Activated T-cell treated with anti-CD3 and anti-CD28 coated beads for 1 hour (primary cell): ENCODE data around the gene MTHFSD.

Experiments
- DNase-seq: peaks from one replicate; pipeline ENCODE4 v3.0.0-alpha.2; 2020; ENCODE audit warnings: low read depth

The MTHFSD gene

DNA sequence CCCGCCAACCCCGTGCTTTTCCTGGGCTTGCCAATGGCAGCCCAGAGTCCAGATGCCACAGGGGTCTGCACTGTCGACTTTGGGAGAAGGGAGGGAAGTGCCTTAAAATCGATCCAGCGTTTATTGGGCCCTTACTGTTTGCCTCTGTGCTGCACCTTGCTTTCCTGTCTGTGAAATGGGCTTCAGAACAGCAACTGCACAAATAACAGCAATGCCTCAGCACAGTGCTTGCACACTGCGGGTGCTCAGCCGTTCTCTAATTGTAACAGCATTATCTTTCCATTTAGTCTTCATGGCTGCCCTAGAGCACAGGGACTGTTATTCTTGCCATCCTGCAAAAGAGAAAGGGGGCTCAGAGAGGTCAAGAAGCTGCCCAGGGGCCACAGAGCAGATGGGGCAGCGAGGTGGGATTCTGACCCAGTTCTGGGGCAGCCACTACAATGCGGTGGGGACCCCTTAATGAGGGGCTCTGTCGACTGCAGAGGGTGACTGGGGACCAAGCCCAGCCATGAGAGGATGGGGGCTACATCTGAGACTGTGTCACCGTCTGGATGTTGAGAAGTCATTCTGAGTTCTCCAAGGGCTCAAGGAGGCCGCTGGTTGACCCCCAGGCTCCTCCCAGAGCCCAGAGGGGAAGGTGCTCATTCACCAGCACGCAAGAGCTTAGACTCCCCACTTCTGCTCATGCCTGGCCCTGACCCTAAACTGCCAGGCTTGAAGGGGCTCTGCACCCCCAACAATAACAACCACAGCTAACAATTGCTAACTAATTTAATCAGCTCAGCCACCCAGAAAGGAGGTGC, 54.1 kb downstream of the MTHFSD start:
- DNase-seq, result no peak

DNA sequence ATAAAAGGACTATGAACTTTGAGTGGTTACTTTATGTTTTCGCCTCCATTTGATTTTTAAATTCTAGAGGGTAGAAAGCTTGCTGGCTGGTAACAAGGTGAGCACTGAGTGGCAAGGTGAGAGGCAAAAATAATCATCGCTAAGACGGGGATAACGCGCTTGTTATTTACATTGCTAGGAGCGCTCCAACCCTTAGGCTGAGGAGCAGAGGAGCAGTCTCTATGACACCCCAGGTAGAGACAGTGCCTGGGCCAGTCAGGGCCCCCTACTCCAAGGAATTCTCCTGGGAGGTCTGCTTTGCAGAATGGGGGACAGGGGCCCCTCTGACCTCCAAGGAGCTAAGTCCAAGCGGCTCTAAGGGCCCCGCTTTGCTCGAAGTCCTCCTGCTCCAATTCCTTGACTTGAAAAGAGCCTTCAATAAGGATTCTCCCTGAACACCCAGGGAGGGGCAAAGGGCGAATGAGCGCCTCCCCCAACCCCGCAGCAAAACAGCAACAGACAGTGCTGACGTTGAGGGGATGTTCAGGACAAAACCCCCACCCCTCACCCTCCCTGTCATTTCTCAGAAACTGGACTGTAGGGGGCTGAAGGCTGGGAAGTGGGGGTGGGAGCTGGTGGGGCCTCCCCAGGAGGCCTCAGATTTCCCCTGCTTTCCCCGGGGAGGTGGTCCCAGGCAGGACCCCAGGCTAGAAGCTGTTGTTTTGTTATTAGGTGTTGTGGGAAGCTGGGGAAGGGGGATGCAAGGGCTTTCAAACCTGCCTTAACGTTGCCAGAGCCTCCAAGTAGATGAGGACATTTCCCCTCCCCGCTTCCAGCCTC, 54.9 kb downstream of the MTHFSD start:
- no peak for DNase-seq

DNA sequence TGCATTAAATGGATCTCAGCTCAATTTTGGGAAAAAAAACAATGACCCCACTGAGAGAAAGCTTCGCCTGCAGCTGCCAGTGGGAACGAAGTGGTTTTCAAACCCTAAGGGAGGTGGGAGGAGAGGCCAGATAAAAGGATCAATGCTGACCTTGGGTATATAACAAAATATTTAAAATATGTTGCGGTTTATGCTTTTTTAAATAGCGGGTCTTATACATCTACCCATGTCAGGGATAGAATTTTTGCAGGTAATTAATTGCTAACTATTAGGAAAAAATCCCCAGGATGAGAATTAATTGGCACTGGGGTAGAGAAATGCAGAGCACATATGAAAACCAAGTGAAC, 55.6 kb downstream of the MTHFSD start:
- no peak for DNase-seq

DNA sequence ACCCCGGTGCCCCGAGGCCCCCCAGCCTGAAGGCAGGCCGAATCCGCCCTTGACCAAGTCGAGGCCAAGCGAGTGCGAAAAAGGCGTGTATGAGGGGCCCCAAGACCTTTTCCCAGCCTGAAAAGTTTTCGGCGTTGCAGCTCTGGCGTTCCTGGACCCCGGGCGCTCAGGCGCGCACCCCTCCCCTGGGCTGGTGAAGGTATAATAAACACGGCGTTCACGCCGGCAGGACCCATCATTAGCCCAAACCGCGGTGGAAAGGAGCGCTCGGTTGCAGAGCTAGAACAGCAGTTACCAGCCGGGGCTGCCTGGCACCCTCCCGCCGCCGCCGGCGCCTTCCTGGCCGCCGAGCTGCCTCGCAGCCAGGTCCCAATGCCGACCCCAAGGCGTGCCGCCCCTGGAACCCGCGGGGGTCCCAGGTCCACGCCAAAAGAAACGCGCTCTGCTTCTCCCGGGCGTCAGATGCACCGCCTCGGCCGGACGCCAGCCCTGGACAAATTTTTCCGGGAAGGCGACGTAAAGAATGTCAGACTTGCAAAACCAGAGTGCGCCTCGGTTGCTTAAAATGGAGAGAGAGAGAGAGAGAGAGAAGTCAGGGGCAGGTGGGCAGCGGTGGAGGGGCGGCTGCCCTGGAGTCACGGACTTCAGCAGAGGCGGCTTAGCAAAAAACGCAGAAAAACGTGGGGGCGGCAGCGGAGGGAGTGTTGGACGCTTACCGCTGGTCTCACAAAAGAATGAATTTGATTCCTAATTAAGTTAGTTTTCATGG, 56.2 kb downstream of the MTHFSD start:
- no peak for DNase-seq

DNA sequence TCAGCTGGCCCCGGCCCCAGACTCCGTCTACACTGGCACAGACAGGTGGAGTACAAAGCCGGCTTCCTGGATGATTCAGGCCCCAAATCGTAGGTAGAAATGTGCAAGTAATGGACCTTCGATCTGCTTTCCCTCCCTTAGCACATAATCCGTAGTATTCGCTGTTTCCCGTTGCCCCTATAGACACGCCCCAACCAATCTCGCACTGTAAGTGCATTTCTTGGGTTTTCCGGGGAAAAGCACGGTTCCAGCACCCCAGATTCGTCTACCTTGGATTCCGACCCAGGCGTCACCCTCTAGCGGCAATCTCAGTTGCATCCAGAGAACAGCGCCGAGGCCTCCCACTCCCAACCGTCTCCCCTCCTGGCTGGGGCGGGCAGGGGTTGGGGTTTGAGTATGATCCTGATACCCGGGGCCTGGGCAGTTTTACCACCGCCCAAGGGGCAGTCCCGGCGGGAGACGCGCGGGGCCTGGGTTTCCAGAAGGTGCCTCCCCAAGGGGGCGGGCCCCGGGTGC, 56.8 kb downstream of the MTHFSD start:
- DNase-seq, result no peak

DNA sequence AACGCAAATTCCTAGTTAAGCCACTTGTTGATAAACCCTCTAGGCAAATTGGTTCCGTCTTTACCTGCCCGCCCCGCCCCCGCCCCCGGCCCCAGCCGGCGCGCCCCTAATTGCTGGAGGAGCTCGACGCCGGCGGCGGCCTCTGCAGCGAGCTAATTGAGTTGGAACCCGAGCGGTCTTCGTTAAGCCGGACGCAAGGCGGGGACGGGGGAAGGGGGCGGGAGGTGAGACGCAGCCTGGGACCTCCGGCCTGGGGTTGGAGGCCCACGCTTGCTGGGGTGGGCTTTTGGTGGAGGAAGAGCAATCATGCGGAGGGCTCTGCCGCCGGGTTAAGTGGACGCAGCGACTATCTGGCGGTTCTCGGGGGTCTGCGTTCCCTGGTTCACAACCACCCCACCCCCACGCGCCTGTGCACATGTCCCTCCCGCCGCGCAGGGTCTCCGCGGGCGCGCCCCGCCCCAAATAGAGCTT, 57.4 kb downstream of the MTHFSD start:
- DNase-seq, result no peak

DNA sequence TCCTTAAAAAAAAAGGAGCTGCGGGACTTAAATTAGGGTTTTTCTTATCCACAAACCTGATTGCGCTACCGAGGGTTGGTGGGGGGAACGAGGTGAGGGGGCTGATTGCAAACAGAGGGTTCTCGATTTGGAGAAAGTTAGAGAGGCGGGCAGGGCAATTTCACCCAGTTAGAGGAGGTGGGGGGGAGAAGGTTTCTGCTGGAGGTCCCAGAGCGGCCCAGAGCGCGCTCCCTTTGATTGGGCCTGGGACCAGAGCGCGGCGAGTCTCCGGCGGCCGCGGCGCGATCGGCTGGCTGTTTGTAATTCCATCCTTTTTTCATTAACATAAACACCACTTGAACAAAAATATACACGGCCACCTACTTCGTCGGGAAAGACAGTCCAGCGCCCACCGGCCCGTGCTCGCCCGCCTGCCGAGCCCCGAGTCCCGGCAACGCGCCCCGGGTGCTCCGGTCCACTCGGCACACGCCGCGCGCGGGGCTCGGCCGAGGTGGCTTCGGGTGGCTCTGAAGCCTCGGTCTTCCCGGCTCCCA, 58.0 kb downstream of the MTHFSD start:
- no peak for DNase-seq

DNA sequence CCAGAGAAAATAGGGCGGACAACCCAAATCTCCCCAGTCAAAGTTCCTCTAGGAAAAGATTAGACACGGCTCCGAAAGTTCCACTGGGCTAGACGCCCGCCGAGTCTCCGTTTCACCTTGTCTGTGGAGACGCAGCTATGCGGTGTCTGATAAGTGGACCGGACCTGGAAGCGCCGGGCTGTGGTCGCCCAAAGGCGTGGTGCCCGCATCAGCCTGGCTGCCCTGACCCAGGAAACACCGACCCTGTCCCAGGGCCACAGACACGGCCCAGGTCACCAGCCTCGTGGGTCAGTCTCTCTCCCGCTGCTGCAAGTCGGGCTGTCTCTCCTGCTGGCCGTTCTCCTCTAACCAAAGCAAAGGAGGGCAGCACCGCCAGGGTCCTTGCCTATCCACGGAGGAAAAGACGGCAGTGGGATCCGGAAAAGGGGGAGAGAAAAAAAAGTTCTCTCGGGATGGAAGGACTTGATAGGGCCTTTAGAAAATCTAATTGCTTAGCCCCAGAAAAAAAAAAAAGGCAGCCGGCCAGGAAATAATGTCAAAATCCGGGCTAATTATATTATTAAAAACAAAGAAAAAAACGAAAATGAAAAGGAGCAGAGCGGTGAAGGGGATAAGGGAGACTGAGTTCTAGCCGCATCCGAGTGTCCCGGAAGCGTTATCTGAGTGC, 58.6 kb downstream of the MTHFSD start:
- DNase-seq, result no peak

DNA sequence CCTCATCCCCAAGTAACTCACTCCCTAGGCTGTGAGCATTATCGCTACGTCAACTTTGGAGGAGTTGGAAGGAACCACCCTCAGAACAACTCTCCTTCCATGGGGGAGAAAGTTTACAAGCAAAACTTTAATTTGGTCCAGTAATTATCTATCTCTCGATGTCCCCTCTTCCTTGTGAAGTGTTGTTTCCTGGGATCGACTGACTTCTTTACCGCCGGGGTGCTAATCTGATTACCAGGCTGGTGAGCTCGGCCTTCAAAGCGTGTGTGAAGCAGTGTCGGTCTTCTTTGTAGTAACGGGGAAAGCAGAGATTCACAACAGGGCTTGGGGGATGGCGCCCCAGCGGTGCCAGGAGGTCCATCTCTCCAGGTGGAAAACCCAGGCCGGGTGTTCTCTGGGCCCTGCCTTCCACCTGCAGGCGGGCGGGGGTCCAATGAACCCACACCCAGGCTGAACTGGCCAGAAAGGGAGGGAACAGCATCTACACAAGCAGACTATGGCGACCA, 59.2 kb downstream of the MTHFSD start:
- DNase-seq, result no peak

DNA sequence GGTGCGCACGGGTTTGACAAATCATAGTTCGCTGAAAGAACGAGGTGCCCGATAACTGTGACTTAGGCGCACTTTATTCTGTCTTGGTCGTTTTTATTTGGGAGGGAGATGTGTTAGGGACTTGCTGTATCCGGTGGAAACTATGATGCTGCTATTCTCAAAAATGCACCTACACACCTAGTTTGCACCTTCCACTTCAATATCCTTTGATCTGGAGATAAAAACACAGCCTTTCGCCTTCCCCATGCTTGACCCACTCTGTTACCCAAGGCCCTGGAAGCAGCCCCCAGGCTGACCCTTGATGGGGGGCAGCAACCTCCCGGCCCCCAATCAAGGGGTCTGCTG, 59.7 kb downstream of the MTHFSD start:
- DNase-seq, result no peak

DNA sequence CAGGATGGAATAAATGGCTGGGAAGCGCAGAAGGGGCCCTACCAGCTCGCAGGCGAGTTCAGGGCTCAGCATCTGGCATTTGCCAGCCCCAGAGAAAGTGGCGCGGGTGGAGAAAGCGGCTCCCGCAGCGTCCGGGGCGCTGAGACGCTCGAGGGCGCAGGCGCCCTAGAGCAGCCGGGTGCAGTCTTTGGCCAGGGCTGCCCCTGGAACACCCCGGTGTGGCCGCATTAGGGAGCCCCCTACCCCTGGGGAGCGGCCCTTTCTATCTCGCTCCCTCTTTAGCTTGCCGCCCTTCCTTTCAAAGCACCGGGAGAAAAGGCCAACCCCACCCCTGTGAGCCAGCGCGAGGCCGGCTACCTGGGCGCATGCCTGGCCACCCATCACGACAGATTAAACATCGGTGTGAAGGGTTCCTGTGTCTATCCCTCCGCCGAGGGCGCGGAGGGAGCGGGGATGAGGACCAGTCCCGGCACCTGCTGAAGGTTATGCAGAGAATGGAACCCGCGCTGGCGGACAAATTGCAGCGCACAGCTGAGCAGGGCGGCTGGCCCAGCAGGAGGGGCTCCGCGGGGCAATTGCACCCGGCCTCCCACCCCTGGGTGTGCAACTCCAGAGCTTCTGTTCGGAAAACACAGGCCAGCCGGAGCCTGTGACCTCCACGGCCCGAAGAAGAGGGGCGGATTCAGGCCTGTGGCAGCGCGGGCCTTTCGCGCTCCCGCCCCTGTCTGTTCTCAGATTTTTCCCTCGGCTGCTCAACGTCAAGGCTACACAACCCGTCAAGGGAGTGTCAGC, 60.3 kb downstream of the MTHFSD start:
- DNase-seq, result no peak

DNA sequence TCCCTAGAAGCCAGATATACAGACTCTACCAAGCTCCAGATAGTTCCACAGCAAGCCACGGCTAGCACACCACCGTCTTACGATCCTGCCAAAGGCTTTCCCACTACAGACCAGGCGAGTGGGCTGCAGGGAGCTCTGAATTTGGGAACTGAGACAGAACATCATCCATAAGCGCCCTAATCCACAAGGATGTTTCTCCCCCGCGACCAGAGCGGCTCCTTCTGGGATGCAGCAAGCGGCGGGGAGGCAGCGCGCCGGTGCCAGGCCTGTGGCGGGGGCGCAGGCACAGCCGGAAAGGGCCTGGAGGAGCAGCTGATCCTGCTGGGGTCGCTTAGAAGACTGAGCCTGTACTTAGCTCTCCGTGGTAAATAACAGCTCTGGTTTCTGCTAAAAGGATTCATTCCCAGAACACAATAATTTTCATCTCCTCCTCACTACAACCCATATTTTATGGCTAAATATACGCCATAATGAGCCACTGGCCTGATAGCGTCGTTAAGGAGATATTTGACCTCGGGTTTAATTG, 60.9 kb downstream of the MTHFSD start:
- DNase-seq, result no peak

DNA sequence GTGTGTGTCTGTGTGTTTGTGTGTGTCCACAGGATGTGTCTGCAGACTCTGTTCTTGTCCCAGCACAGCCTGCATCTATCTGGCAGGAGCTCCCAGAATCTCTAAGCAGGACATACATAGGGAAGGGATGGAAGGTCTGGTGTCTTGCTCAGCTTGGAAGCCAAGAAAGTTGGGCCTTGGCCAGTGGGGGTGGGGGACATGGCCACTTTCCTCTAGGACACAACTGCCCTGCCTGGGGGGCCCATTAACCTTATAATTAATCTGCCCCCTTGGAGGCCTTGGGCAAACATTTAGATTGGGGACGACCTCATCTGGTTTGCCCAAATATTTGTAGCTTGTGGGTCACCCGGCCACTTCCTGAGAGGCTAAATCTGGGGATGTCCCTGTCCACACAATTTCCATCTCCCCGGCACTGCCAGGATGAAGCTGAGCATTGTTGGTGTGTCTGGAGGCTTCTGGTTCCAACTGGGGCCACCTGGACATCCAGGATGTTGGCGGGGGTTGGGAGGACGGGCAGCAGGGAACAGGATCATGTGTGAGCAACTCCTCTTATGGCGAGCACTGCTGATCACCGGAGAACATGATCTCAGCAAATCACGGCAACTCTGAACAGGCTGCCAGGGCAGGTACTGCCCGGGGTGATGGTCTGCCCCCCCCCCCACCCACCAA, 61.9 kb downstream of the MTHFSD start:
- DNase-seq, result no peak

DNA sequence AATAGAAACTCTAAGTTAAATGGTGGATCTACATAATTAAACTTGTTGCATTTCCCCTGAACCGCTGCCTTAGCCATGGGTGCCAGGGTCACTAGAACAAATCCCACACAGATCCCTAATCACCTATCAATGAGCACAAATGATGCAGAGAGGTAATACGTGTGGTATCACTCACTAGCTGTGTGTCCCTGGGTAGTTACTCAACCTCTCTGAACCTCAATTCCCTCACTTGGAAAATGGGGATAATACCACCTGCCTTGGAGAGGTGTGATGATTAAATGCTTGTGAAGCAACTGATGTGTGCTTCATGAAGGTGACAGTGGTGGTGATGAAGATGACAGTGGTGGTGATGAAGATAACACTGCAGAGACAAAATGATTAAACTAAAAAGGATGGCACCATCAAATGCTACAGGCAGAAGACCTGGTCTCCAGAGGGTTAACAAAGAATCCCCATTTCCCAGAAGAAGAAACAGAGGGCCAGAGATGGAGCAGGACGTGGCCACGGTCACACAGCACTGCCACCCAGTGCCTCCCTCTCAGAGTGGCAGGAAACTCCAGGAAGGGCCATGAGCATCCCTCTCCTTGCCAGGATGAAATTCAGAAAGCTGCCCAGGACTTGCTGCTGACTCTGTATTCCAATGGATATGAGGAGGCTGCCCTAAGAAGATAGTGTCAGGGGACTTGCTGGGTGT, 62.6 kb downstream of the MTHFSD start:
- no peak for DNase-seq

DNA sequence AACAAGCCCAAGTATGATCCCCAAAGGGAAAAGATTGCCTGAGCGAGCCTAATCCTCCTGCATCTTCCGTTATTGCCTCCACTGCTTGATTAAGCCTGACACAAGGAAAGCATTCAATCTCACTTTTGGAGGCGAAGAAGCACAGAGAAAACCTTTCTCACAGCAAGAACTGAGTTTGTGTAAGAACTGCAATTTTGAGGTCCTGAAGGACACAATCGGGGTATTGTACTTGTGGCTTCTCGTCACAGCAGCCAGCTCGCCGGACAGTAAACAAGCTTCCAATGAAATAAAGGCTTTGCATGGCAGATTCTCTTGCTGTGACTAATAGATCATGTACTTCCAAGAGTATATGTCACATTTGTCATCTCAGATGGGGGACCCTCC, 63.4 kb downstream of the MTHFSD start:
- no peak for DNase-seq

DNA sequence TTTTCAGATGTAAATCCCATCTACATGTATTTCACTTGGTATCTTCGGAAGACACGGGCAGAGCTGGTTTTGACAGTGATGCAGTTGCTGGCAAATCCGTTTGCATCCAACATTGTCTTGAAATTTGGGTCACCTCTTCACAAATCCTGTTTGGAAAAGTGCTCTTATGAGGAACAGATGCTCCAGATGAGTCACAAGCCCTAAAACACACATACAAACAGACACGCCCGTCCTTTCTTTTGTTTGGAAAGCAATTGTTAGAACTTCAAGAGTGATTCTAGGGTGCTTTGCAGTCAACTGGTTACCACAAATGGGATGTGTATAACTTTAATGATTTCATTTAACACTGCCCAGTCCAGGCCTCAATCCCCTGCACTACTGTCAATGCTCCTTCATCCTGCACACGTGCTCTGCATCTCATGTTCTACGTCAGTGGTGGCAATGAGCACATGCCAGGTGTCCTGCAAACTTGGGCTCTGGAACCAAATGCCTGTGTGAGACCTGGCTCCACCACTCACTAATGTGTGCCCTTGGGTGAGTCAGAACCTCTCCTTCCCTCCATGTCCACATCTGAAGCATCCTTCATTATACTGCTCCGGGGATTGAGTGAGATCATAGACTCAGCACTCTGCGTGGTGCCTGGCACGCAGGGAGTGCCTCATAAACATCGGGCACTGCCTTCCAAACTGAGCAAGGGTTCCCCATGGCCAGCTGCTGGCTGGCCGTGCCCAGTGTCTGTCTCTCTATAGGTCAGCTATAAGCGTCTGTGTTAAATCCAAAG, 64.0 kb downstream of the MTHFSD start:
- DNase-seq, result no peak

DNA sequence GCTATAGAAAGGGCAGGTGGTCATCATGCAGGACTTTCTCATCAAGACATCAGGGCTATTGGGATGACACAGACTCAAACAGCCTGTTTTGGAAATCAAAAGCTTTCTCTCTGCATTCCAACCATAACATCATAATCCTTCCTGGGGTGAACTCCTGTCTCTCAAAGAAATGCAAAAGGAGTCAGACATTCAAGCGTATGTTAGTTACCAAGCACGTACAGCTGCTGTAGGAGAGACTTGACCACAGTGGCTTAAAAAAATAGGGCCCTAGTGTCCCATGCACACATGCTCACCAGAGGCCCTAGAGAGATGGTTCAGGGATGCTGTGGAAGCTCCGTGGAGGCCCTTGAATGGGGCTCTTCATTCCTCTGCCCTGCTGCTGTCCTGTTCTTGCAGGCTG, 69.3 kb downstream of the MTHFSD start:
- no peak for DNase-seq

DNA sequence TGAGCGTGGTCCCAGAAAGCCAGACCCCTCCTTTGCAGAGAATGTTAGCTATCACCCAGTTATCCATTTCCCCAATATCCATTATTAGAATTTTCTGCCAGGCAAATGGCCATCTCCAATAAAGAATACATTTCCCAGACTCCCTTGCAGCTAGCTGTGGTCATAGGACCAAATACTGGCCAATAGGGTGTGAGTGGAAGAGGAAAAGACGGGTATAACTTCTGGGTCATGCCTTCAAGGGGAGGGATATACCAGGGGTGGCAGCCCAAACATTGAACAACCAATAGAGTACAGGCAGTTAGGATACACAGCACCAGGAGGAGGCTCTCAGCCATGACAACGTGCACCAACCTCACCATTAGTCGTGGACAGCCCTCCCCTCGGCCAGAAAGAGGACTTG, 70.8 kb downstream of the MTHFSD start:
- DNase-seq, result no peak

DNA sequence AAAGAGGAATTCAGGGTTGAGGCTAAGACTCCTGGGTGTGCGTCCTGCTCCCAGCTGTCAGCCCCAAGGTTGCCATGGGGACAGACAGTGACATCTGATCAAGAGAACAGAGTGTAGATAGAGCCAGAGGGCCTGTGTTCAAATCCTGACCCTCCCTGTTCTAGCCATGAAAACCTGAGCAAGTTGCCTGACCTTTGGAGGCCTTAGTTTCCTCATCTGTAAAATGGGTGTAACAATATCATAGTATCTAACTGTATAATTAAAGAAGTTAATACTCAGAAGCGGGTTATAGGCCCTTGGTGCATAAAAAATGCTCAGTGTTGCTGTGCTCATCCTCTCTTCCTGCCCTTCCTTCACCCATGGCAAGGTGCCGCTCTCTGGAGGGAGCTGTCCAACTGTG, 73.4 kb downstream of the MTHFSD start:
- no peak for DNase-seq
